ENCODE data around the gene FOXK2.

Gene FOXK2

GRCh38 chr17:82645516-82645915 is 126.0 kb downstream of the FOXK2 start:
- no peak for DNase-seq

- no peak for DNase-seq
These were observed 128.1 kb downstream of the FOXK2 start for GRCh38 chr17:82647593-82648164.

DNA sequence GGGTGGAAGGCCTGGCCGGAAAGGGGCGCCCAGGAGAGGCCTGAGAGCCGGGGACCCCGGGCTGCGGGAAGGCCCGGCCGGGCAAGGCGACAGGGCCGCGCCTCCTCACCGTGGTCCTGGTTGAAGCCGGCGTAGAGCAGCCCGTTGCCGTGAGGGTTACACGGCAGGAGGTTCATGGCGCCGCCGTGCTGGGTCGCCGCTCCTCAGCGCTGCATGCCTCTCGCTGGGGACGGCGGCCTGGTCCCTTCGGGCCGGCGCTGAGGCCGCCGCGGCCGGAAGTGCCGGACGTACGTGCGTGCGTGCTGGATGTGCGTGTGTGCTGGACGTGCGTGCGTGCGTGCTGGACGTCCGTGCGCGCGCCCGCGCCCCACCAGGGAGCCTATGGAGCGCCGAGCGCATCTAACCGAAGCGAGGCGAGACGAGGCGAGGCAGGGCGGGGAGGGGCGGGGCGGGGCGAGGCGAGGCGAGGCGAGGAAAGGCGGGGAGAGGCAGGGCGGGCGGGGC is 128.7 kb downstream of the FOXK2 start, which contains the start of gene WDR45B:
TSS of gene WDR45B (minus strand) at position 280 of the 504 bp plus-strand sequence. CDS start at position 176, 104 bp downstream.
- DNase-seq: peak; percentile 95 to 98

GRCh38 chr17:82648742-82649331 is 129.3 kb downstream of the FOXK2 start:
- DNase-seq: peak; percentile 49 to 56

DNA sequence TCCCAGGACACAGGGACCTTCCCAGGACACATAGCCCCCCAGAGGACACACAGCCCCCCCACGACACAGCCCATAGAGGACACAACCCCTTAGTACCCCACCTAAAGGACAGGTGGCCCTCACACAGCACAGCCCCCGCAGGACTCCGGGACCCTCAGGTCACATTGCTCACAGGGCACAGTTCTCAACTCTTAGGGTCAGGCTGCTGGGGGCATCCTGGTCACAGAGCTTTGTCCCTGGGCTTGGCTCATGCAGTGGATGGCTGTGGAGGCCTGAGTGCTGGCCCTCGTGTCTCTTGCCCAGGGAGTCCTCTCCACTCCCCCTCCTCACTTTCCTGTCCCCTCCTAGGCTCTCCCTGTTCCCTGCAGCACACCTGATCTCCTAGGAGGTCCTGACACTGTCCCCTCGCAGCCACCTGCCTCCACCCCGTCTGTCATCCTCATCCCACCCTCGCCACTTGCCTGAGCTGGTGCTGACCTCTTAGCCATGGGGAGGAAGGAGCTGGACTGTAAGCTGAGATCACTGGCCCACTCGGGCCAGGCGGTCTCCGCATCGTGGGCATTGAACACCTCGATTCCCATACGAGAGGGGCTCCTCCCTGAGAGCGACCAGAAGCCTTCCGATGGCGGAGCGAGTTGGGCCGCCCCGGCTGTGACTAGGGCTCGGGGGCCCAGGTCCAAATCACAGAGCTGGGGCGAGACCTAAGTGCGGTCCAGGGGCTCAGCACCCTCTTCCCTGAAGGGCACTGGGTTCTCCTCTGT is 130.1 kb downstream of the FOXK2 start:
- no peak for DNase-seq

DNA sequence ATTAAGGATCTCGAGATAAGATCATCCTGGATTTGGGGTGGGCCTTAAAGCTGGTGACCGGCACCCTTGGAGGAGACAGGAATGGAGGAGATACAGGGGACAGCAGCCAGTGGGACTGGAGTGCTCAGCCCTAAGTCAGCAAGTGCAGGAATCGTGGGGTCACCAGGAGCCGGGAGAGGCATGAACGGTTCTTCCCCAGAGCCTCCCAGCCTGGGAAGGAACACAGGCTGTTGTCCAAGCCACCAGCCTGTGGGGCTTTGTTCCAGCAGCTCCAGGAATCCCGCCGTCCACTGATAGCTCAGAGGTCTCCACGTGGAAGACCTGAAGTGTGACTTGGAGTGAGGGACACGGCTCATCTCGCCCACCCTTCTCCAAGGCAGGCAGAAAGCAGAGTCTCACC is 131.2 kb downstream of the FOXK2 start:
- DNase-seq: no peak

- DNase-seq: no peak
These were observed 134.4 kb downstream of the FOXK2 start for GRCh38 chr17:82653651-82654528.
